Inflammatory macrophage treated with lipopolysaccharide for 4 hours (primary cell): ENCODE measurements around the gene HBB.
A peak's percentile ranks its signal among the peaks of the same experiment; 100 is the strongest.

Experiments
- DNase-seq: peaks from one replicate; pipeline ENCODE4 v3.0.0-alpha.2; 2020

Gene HBB

DNA sequence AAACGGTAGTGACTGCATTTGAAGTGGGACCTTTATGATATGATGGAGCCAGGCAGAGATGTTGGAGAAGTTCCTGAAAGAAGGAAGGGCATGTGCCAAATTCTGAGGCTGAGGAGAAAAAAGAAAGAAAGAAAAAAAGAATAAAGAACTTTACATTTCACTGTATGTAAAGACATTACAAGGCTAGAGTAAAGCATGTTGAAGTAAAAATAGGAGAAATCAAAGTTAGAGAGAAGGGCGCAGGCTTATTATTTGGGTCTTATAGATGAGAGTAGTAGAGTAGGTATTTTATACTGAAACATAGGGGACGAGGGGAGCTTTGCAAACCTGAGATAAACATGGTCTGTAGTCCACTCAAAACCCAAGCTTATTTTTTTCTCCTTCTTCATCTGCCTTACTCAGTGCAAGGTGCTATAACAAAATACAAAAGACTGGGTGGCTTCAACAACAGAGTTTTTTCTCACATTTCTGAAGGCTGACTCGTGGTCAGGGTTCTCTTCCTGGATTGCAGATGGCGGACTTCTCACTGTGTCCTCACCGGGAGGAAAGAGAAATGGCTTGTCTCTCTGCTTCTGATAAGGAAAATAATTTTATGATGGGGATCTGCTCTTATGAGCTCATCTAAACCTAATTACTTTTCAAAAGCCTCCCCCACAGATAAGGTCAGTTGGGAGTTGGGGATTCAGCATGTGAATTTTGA is 20.1 kb upstream of the HBB start:
- DNase-seq, result no peak

DNA sequence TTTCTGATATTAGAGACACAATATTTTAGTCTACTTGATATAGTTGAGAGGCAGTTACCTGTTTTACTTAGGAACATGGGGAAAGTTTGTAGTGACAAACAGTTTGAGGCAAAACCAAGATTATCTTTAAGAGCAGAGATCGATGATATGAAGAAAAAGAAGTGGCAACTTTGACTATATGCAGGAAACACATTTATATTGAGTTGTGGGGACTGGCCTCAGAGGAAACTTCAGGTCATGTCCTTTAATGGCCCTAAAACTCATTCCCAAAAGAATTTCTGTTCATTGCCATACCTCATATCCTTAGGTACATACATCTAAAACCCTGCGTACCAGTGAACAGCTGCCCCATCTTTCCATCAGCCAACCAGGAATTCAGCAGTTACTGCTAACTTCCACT is 18.3 kb upstream of the HBB start:
- no peak for DNase-seq

DNA sequence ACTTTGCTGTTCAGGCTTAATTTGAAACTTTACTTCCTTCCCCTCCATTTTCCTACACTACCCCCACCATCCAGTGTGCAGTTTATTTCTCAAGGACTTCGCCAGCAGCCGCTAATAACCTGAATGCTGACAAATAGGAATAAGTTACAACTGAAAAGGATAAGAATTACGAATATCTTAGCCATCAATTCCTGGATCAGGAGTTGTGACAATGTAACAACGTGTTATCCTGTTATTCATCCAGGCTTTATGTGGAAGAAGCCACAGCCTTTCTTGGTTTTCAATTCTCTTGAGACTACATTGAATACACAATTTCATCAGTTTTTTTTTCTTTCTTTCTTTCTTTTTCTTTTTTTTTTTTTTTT is 16.9 kb upstream of the HBB start:
- DNase-seq, result no peak

DNA sequence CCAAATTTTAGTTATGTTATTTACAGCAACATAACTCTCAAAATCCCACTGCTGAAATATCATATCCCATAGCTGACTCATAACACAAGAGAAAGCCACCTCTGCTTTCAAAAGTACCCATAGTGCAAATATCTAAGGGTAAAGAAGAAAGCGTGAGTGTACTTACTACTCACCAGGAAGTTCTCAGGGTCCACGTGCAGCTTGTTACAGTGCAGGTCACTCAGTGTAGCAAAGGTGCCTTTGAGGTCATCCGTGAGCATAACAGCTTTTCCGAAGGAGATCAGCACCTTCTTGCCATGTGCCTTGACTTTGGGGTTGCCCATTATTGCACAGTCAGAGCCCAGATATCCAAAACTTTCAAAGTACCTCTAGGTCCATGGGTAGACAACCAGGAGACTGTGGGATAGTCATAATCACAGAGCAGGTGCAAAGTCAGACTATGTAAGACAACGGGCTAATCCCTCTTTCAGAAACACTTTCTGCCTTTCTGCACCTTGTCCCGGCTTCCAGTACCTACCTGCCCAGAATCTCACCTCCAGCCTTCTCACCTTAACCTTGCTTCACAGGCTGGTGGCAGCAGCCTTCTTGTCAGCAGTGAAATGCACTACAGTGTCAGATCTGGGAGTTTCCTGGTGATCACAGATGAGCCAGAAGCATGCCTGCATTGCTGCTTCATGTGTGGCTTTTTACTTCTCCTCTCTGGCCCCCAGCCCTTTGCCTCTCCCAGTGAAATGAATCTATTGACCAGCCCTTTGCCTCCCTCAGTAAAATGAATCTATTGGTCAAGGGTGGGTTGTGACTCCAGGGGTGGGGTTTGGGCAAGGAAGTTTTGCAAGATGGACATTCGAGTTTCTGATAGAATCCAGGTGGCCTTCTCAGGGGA is 16.3 kb upstream of the HBB start:
- DNase-seq, result no peak

DNA sequence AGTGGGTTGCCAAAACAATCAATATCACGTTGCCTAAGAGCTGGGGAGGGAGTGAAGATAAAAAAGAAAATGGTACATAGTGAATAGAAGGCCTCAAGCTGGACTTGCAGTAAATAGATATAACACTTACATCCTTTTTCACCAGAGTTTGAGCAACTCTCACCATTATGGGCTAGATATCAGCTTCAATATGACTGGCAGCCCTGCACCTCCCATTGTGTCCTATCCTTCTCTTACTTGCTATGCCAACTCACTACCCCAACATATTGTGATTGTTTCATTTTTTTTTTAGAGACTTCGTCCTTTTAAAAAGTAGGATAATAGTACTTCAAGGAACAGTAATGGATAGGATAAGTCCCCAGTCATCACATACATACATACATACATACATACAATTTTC is 15.3 kb upstream of the HBB start:
- DNase-seq, result no peak

DNA sequence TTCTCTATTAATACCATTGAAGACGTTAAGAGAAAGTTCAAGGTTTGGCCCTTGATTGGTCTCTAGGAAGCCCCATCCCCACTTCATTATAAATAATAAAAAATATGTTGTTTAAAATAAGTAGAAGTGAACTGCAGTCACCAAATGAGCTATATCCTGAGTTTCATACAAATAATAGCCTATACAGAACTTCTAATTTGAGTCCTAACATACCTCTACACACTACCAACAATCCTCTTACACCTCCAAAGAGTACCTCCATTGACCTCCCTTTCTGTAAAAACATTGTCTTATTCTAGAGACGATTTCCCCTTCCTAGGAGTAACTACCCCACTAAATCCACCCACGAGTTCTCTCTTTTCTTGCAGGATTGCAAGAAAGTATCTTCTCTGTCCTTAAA is 14.6 kb upstream of the HBB start:
- DNase-seq, result no peak

DNA sequence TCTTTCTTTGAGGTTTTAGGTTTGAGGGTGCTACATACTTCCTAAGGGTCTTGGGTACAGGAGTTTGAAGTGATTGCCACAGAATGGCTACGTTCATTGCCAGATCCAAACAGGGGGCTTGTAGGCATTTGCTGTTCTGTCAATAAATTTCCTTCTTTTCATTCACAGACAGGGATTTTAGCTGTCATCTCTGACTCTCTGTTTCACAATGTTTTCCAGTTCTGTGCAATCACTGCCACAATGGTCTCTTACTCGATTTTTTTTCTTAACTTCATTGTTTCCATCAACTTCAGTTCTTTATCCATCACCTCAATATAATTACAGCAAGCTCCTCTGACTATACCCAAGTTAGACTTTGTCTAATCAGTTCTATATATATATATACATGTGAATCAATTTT is 13.6 kb upstream of the HBB start:
- no peak for DNase-seq

DNA sequence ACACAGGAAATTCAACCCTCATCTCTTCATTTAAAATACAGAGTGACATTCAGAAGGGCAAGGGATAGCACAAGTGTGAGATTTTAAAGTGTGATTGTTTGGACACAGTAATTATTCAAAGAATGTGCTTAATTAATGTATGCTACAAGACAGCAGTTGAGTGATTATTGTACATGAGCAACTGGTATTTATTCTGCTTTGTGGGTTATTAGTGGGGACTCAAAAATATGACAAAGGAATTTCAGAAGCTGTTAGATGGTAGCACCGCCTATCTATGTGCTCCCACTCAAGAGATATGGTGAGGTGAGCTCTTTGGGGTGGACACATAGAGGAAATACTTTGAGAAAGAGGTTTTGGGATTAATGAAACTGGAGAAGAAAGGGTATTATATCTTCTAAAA is 13.2 kb upstream of the HBB start:
- no peak for DNase-seq

DNA sequence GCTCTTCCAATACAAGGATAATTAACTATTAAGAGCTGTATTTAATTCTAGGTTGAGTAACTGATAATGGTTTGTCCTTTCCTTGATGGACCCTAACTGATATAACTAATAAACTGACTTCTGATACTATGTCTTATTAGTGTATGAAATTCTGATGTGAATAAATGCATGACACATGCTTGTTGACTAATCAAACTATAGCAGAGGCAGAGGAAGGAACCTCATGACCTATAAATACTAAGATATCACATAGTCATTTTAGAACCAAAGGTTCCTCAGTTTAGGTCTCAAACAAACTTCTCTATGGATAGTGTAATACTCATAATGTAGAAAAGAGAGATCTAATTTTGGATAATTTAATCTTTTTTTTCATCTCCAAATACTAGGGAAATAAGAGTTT is 12.2 kb upstream of the HBB start:
- peak; percentile 47 for DNase-seq

DNA sequence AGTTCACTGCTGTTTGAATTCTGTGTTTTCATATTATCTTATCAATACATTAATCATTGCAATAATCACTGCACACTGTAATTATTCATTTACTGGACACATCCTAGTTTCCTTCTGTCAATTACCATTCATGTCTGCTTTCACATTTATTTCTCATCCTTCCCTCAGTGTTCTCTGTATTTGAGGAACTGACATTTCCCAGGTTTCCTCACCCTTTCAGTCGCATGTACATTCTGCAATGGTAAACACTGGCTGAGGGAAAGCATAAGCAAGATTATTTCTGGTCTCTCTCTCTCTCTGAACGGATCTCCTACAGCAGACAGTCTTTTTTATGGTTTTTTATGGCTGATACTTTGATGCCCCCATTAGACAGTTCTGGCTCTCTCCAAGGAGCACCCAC is 11.6 kb upstream of the HBB start:
- peak; percentile 66 for DNase-seq

DNA sequence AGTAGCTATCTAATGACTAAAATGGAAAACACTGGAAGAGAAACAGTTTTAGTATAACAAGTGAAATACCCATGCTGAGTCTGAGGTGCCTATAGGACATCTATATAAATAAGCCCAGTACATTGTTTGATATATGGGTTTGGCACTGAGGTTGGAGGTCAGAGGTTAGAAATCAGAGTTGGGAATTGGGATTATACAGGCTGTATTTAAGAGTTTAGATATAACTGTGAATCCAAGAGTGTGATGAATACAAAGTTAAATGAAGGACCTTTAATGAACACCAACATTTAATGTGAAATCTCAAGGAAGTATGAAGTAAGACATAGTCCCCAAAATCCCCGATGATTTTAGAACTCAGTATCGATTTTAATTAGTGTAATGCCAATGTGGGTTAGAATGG is 10.5 kb upstream of the HBB start:
- no peak for DNase-seq

DNA sequence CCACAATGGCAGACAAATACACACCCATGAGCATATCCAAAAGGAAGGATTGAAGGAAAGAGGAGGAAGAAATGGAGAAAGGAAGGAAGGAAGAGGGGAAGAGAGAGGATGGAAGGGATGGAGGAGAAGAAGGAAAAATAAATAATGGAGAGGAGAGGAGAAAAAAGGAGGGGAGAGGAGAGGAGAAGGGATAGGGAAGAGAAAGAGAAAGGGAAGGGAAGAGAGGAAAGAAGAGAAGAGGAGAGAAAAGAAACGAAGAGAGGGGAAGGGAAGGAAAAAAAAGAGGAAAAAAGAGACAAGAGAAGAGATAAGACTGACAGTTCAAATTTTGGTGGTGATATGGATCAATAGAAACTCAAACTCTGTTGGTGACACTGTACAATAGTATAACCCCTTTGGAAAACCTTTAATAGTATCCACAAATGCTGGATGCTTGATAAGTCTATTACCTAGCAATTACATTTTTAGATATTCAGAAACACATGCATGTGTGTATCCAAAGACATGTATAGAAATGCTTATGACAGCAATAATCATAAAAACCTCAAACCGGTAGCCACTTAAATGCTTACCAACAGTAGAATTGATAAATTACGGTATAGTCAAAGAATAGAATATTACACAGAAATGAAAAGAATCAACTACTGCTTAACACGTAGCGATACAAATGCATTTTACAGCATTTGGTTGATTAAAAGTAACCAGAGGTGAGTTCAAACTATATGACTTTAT is 8.7 kb upstream of the HBB start:
- no peak for DNase-seq

DNA sequence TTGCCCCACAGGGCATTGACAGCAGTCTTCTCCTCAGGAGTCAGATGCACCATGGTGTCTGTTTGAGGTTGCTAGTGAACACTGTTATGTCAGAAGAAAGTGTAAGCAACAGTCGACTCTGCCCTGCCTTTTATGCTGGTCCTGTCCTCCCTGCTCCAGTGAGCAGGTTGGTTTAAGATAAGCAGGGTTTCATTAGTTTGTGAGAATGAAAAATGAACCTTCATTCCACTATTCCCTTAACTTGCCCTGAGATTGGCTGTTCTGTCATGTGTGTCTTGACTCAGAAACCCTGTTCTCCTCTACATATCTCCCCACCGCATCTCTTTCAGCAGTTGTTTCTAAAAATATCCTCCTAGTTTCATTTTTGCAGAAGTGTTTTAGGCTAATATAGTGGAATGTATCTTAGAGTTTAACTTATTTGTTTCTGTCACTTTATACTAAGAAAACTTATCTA is 7.5 kb upstream of the HBB start, which contains the start of gene HBD:
TSS of gene HBD (minus strand) at position 103 of the 454 bp plus-strand sequence. CDS start at position 53, 50 bp downstream.
- DNase-seq, result peak; percentile 27

DNA sequence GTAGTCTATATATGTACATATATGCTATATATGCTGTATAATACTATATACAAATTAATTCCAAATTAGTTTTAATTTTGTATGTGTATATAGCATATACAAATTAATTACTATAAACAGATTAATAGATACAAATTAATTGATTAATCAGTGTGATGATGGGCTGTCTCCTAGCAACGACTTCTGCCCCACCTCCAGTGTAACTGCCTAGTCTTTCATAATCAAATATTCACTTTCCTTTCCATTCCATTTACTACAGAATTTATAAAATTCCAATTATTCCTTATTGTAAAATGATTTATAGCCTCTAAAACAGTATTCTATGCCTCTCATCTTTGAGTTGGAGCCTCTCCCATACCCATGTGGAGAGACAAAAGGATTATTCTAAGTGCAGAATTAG is 6.4 kb upstream of the HBB start:
- DNase-seq, result no peak

DNA sequence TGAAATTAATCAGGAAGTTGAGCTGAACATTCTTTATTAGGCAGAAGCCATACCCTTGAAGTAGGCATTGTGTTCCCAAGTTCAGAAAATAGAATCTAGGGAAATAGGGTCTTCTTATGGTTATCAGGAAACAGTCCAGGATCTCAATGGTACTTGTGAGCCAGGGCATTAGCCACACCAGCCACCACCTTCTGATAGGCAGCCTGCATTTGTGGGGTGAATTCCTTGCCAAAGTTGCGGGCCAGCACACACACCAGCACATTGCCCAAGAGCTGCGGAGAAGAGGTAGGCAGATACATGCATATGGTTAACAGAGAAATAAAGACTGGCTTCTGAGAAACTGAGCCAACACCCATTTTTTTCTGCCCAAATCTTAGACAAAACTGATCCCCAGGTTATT is 6.0 kb upstream of the HBB start:
- no peak for DNase-seq

DNA sequence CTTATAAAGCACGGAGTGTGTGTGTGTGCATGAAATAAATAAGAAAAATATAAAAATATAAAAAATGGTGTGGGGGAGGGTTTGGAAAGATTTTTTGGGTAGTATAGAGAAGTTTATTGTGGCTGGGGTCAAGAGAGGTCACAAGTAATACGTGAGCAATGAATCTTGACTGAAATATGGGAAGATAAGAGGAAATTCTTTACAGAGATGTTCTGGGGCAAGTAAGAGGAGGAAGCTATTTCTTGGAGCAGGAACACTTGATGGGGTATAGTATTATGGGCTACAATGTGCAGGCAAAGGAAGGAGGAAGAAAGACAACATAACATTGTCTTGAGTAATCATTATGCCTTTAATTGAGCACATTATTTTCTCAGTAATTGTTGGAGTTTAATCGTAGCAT is 5.3 kb upstream of the HBB start:
- no peak for DNase-seq

DNA sequence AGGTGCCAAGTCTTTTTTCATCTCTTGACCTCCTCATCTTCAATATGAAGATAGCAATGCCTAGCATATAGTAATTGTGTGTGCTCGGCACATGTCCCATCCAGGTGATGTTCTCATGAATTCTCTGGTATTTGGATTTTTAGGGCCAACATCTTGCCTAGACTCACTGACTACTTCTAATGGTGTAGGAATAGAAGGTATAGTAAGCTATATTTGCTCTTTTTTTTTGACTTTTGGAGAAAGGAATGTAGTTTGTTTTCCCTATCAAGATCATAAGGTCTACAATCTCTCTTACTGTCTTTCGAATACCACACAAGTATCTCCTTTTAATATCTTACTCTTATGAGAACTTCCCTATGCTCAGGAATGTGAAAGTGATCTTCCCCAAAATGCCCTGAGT is 4.2 kb upstream of the HBB start:
- no peak for DNase-seq

DNA sequence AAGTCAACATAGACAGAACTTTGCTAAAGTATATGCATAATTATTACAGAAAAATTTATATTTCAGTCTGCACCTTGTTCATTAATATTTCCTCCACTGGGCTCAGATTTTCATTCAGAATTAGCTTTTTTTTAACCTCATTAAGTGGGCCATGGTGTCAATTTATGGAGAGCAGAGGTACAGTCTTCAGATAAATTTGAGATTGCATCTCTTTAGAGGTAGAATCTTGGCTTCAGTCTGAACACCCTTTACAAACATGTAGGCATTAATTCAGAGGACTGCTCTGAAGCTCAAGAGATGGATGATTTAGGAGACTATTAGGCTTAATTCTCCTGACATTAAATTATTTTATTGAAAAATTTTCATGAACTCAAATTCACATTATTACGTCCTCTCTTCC is 3.4 kb upstream of the HBB start:
- no peak for DNase-seq

DNA sequence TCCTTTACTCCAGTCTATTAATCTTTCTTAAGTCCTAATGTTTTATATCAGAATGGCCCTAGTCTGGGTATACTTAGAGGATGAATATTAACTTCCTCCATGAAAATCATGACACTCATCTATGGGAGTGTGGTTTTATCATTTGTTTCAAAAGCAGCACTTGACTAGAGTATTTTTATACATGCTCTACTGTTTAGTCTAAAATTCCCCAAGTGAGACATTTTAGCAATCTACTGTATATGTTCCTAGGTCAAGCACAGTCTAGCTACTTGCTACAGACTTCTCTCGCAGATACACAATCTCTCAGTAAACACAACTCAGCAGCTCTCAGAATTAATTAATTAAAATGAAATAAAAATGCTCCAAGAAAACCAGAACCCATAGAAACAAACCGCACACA is 2.9 kb upstream of the HBB start:
- no peak for DNase-seq

DNA sequence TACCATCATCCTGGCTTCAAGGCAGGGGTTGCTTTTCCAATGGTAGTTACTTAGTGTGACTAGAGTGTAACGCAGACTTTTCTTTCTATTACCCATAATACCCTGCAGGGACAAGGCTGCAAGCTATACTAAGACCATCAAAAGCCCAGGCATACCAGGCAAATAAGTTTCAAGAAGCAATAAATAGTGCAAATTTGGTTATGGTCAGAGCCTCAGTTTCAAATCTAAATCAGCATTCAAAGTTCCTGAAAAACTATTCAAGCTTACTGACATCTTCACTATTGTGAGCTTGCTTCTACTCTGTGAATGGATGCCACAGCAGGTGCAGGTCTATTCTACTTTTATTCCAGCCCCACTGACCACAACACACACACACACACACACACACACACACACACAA is 2.5 kb upstream of the HBB start:
- DNase-seq, result no peak

DNA sequence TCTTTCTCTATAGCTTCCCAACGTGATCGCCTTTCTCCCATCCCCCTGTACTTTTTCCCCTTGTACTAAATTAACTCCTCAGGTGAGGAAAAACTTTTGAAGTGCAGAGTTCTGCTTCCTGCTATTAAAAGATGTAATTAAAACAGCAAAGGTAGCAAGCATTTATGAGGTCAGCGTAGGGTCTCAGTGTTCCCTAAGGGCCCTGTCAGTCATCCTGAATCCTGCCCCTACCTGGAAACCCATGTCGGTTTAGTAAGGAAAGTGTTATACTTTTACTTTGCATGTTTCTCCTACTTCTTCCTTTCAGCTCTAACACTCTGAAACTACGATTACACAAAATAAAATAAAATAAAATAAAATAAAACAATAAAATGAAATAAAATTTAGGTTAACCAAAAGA is 1.3 kb upstream of the HBB start:
- no peak for DNase-seq

DNA sequence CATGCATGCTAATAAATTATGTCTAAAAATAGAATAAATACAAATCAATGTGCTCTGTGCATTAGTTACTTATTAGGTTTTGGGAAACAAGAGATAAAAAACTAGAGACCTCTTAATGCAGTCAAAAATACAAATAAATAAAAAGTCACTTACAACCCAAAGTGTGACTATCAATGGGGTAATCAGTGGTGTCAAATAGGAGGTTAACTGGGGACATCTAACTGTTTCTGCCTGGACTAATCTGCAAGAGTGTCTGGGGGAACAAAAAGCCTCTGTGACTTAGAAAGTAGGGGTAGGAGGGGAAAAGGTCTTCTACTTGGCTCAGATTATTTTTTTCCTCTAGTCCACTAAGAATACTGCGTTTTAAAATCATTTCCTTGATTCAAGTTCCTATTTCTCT is 810 bp upstream of the HBB start:
- DNase-seq, result no peak

DNA sequence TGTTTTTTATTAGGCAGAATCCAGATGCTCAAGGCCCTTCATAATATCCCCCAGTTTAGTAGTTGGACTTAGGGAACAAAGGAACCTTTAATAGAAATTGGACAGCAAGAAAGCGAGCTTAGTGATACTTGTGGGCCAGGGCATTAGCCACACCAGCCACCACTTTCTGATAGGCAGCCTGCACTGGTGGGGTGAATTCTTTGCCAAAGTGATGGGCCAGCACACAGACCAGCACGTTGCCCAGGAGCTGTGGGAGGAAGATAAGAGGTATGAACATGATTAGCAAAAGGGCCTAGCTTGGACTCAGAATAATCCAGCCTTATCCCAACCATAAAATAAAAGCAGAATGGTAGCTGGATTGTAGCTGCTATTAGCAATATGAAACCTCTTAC is 1.4 kb downstream of the HBB start:
- no peak for DNase-seq
